ENCODE data around the gene CHI3L1.

The CHI3L1 gene

GRCh38 chr1:203150511-203151297 lies 35.8 kb downstream of the CHI3L1 start:
- no peak for DNase-seq (ENCODE audit: extremely low read depth, insufficient read length)
- Histone ChIP-seq H3K36me3 (ENCODE audit: control insufficient read depth, insufficient read depth, low read length) (no peaks in the 10 kb centered on the region), H3K4me3 (replicated peaks; ENCODE audit: low read depth, low read length) (no peak overlapping the region), H3K27me3 (replicated peaks; ENCODE audit: control insufficient read depth, insufficient read depth, low read length) (no peaks in the 10 kb centered on the region; the same call in 1 of the 2 replicates)
- no peak for TF ChIP-seq CTCF (IDR thresholded peaks at IDR 0.05; ENCODE audit: insufficient read depth, low read length, poor library complexity, severe bottlenecking)

- TF ChIP-seq CTCF (IDR thresholded peaks at IDR 0.05; ENCODE audit: insufficient read depth, low read length, poor library complexity, severe bottlenecking), result no peak
- Histone ChIP-seq H3K36me3 (ENCODE audit: control insufficient read depth, insufficient read depth, low read length) (no peaks in the 10 kb centered on the region), H3K27me3 (replicated peaks; ENCODE audit: control insufficient read depth, insufficient read depth, low read length) (no peaks in the 10 kb centered on the region; the same call in 1 of the 2 replicates), H3K4me3 (replicated peaks; ENCODE audit: low read depth, low read length) (no peak overlapping the region)
- DNase-seq (ENCODE audit: extremely low read depth, insufficient read length), result no peak
Observed at GRCh38 chr1:203149188-203149840, 37.2 kb downstream of the CHI3L1 start.

- Histone ChIP-seq H3K4me3 (replicated peaks; ENCODE audit: low read depth, low read length) (no peak overlapping the region), H3K36me3 (ENCODE audit: control insufficient read depth, insufficient read depth, low read length) (no peaks in the 10 kb centered on the region), H3K27me3 (replicated peaks; ENCODE audit: control insufficient read depth, insufficient read depth, low read length) (no peaks in the 10 kb centered on the region; the same call in 1 of the 2 replicates)
- no peak for DNase-seq (ENCODE audit: extremely low read depth, insufficient read length)
- TF ChIP-seq CTCF (IDR thresholded peaks at IDR 0.05; ENCODE audit: insufficient read depth, low read length, poor library complexity, severe bottlenecking), result no peak
Observed at GRCh38 chr1:203148579-203148978, 37.9 kb downstream of the CHI3L1 start.

DNA sequence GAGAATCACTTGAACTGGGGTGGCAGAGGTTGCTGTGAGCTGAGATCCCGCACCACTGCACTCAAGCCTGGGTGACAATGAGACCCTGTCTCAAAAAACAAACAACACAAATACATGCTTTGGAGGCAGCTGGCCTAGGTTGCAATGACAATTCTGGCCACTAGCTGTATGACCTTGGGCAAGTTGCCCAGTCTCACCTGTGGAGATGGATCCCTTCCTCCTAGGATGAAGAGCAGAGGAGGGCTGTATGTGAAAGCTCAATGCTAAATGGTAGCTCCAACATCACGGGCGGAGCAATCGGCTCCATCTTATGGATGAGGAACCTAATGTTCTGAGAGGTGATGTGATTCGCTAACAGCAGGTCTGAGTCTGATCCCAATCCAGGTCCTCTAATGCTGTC lies 38.4 kb downstream of the CHI3L1 start:
- DNase-seq (ENCODE audit: extremely low read depth, insufficient read length), result no peak
- H3K4me3 ChIP-seq (replicated peaks; ENCODE audit: low read depth, low read length), result no peak overlapping the region
- H3K27me3 ChIP-seq (replicated peaks; ENCODE audit: control insufficient read depth, insufficient read depth, low read length), result no peaks in the 10 kb centered on the region; the same call in 1 of the 2 replicates
- H3K36me3 ChIP-seq (ENCODE audit: control insufficient read depth, insufficient read depth, low read length), result no peaks in the 10 kb centered on the region
- TF ChIP-seq CTCF (IDR thresholded peaks at IDR 0.05; ENCODE audit: insufficient read depth, low read length, poor library complexity, severe bottlenecking), result no peak

GRCh38 chr1:203147376-203147775 lies 39.1 kb downstream of the CHI3L1 start:
- DNase-seq (ENCODE audit: extremely low read depth, insufficient read length), result no peak
- Histone ChIP-seq H3K36me3 (ENCODE audit: control insufficient read depth, insufficient read depth, low read length) (no peaks in the 10 kb centered on the region), H3K27me3 (replicated peaks; ENCODE audit: control insufficient read depth, insufficient read depth, low read length) (no peaks in the 10 kb centered on the region; the same call in 1 of the 2 replicates), H3K4me3 (replicated peaks; ENCODE audit: low read depth, low read length) (no peak overlapping the region)
- TF ChIP-seq CTCF (IDR thresholded peaks at IDR 0.05; ENCODE audit: insufficient read depth, low read length, poor library complexity, severe bottlenecking), result no peak
